Peyer's patch (tissue), 4 donors: ENCODE data around the gene SPI1.

Experiments
- POLR2A ChIP-seq, 2 donors: fragments of 450-650 bp; IDR thresholded peaks; one replicate each; pipeline ENCODE4 v1.5.1; 2017; ENCODE audit warnings: antibody characterized with exemption in 2 of 2, mild to moderate bottlenecking in 2 of 2, moderate library complexity in 2 of 2
- TF ChIP-seq, protein P1 (sequence below), 6 experiments: fragments of 450-650 bp in 4 of 6; fragments of 200-600 bp in 2 of 6; sonication (generic) in 1 of 6; IDR thresholded peaks; one replicate each; pipeline ENCODE4 v1.5.1; 2017 to 2019; ENCODE audit warnings: antibody characterized with exemption in 6 of 6, mild to moderate bottlenecking in 3 of 6, moderate library complexity in 1 of 6

DNA sequence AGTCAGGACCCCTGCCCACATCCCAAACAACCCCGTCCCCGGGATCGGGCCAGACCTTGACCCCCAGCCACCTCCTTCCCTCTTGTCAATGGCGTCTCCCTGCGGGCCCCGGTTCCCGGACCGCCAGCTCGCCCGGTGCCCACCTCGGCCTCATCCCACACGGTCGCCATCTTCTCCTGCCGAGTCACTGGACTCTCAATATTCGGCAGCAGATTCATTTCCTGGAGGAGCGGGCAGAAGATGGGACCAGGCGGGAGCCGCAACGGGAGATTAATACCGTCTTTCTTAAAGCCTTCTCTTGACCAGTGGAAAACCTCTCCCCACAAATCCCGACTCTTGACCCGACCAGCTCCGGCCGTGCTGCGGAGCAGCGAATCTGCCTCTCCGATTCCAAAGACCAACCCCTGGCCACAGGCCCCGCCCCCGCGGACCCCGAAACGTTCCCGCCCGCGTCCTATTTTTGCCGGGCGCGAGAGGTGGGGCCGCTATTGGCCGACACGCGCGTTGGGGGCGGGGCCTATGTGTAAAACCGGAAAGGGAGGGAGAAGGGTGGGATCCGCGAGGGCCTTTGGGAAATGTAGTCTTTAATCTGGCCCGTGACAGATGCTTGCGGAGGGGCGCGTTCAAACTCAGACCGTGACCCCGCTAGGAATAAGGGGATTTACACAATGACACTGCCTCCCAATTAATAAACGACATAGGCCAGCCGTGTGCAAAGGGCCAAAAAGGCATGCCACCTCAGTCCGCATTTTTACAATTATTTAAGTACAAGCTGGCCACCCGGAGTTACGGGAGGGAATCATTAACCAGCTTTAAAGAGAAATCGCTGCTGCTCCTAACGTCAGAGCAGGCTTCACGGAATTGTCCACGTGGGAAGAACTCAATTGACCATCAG, 48.0 kb upstream of the SPI1 start, which contains the start of gene PSMC3:
- peak; percentile 58 to 78 for TF ChIP-seq POLR2A (IDR thresholded peaks at IDR 0.05)
- TF ChIP-seq, protein P1, sequence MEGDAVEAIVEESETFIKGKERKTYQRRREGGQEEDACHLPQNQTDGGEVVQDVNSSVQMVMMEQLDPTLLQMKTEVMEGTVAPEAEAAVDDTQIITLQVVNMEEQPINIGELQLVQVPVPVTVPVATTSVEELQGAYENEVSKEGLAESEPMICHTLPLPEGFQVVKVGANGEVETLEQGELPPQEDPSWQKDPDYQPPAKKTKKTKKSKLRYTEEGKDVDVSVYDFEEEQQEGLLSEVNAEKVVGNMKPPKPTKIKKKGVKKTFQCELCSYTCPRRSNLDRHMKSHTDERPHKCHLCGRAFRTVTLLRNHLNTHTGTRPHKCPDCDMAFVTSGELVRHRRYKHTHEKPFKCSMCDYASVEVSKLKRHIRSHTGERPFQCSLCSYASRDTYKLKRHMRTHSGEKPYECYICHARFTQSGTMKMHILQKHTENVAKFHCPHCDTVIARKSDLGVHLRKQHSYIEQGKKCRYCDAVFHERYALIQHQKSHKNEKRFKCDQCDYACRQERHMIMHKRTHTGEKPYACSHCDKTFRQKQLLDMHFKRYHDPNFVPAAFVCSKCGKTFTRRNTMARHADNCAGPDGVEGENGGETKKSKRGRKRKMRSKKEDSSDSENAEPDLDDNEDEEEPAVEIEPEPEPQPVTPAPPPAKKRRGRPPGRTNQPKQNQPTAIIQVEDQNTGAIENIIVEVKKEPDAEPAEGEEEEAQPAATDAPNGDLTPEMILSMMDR (IDR thresholded peaks at IDR 0.05) = peak in 1 of 6 experiments; percentile 6
